ENCODE data around the gene C1QTNF2.

DNA sequence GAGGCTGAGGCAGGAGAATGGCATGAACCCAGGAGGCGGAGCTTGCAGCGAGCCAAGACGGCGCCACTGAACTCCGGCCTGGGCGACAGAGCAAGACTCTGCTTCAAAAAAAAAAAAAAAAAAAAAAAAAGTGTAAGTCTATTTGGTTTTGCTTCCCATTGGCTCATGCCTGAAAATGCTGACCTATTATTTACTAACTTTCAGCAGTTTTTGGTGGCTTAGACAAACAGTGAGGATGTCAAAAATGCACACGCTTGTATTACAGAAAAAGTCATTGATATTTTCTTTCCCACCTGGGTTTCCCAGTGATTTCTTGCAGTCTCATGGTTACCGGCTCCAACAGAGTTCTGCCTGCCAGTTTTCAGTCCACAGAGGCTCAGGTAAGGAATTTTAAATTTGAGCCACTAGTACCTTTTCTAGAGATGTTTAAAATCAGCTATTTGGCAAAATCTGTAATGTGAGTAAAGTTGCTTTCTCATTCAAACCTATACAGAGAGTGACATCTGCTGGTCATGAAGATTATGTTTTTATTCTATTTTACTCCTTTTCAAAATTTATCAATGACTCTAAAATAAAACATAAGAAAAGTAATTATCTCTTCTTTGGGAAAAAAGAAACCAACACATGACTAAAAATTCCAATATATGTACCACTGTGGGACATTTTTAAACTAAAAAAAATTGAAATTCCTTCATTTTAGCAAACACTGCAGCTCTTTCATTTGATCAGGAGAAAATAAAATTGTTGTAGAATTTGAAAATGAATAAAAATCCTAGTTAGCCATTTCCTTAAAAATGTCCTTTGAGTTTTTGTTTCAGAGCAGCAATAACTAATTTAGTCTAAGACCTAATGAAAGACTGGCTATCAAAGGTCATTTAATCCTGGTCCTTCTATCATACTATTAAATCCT lies 20.6 kb upstream of the C1QTNF2 start:
- TF ChIP-seq, protein P1, sequence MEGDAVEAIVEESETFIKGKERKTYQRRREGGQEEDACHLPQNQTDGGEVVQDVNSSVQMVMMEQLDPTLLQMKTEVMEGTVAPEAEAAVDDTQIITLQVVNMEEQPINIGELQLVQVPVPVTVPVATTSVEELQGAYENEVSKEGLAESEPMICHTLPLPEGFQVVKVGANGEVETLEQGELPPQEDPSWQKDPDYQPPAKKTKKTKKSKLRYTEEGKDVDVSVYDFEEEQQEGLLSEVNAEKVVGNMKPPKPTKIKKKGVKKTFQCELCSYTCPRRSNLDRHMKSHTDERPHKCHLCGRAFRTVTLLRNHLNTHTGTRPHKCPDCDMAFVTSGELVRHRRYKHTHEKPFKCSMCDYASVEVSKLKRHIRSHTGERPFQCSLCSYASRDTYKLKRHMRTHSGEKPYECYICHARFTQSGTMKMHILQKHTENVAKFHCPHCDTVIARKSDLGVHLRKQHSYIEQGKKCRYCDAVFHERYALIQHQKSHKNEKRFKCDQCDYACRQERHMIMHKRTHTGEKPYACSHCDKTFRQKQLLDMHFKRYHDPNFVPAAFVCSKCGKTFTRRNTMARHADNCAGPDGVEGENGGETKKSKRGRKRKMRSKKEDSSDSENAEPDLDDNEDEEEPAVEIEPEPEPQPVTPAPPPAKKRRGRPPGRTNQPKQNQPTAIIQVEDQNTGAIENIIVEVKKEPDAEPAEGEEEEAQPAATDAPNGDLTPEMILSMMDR (optimal IDR thresholded peaks at IDR 0.05 in 1 of 3, IDR thresholded peaks at IDR 0.05 in 1 of 3, conservative IDR thresholded peaks at IDR 0.05 in 1 of 3; ENCODE audit: extremely low read depth in 1 of 3, insufficient read depth in 2 of 3, low read length in 3 of 3), result peak in 2 of 3 experiments; percentile 21 to 24
- TF ChIP-seq EZH2 (IDR thresholded peaks at IDR 0.05; ENCODE audit: low read length), result no peak
